Hepatocyte (in vitro differentiated cells): ENCODE measurements around the gene SNX5. TPM values are rescaled to one million over a fixed set of nuclear protein-coding genes. Genes with fewer than 3 reads are reported as not detected.

Experiments
- DNase-seq: peaks from one replicate; pipeline ENCODE4 v3.0.0-alpha.2; 2016; ENCODE audit warnings: low spot score
- H2AFZ ChIP-seq: fragments of 200-600 bp; sonication (generic); 2 replicates; pipeline ENCODE4 v1.6.0; 2016; ENCODE audit warnings: antibody characterized with exemption, mild to moderate bottlenecking
- H3K27ac ChIP-seq: fragments of 200-600 bp; sonication (generic); 2 replicates; pipeline ENCODE4 v1.5.1; 2016; ENCODE audit warnings: mild to moderate bottlenecking
- H3K27me3 ChIP-seq: fragments of 200-600 bp; sonication (generic); 2 replicates; pipeline ENCODE4 v1.6.1; 2016
- H3K36me3 ChIP-seq: fragments of 200-600 bp; sonication (generic); replicated peaks from 2 replicates; pipeline ENCODE4 v1.5.1; 2016; ENCODE audit warnings: low read depth; ENCODE audit not compliant: insufficient read depth
- H3K4me1 ChIP-seq: fragments of 200-600 bp; sonication (generic); 2 replicates; pipeline ENCODE4 v1.5.1; 2016; ENCODE audit warnings: mild to moderate bottlenecking, moderate library complexity; ENCODE audit not compliant: insufficient read depth
- H3K4me2 ChIP-seq: fragments of 200-600 bp; sonication (generic); 2 replicates; pipeline ENCODE4 v1.6.0; 2016
- H3K4me3 ChIP-seq: fragments of 200-600 bp; sonication (generic); 2 replicates; pipeline ENCODE4 v1.5.1; 2016; ENCODE audit warnings: mild to moderate bottlenecking
- H3K79me2 ChIP-seq: fragments of 200-600 bp; sonication (generic); 2 replicates; pipeline ENCODE4 v1.6.0; 2017; ENCODE audit warnings: mild to moderate bottlenecking
- H3K9me2 ChIP-seq: fragments of 200-600 bp; sonication (generic); replicated peaks from 2 replicates; pipeline ENCODE4 v1.6.0; 2017; ENCODE audit warnings: mild to moderate bottlenecking; ENCODE audit not compliant: insufficient read depth
- H3K9me3 ChIP-seq: fragments of 200-600 bp; sonication (generic); 2 replicates; pipeline ENCODE4 v1.5.1; 2016; ENCODE audit warnings: low read depth, mild to moderate bottlenecking
- H4K20me1 ChIP-seq: fragments of 200-600 bp; sonication (generic); 2 replicates; pipeline ENCODE4 v1.6.0; 2016; ENCODE audit warnings: mild to moderate bottlenecking; ENCODE audit not compliant: insufficient read depth, poor library complexity, severe bottlenecking
- EZH2 ChIP-seq: fragments of 200-600 bp; sonication (generic); IDR thresholded peaks from 2 replicates; pipeline ENCODE4 v1.6.1; 2016; ENCODE audit warnings: antibody characterized with exemption, mild to moderate bottlenecking, borderline replicate concordance
- EZH2phosphoT487 ChIP-seq: fragments of 200-600 bp; sonication (generic); IDR thresholded peaks from one replicate; pipeline ENCODE4 v1.6.1; 2018; ENCODE audit warnings: antibody characterized with exemption, mild to moderate bottlenecking, low read depth, moderate library complexity; ENCODE audit not compliant: unreplicated experiment, severe bottlenecking
- WGBS: methylation state at CpG from one replicate; pipeline ENCODE4 v1.1.6; 2016; ENCODE audit warnings: low lambda C conversion rate; ENCODE audit errors: missing lambda C conversion rate; 5-methylcytosine and 5-hydroxymethylcytosine counted together
- polyA plus RNA-seq: library from polyadenylated mRNA; unstranded; fragments of >200 nt; fragmentation: Nextera tagmentation; extraction: Ambion mirVana; gene quantifications from 2 replicates; pipeline ENCODE4 v1.2.1, GENCODE V29; 2016
- total RNA-seq: library from RNA; depleted of rRNA; stranded (reverse); fragments of >200 nt; gene quantifications from 2 replicates; pipeline ENCODE4 v1.2.3, GENCODE V29; 2014
- TF ChIP-seq, protein P1 (sequence below): fragments of 200-600 bp; sonication (generic); IDR thresholded peaks from 2 replicates; pipeline ENCODE4 v1.5.1; 2016; ENCODE audit warnings: antibody characterized with exemption, mild to moderate bottlenecking; ENCODE audit not compliant: poor library complexity

The SNX5 gene
- total and polyA plus RNA-seq, 2 experiments from 2014 or later: 74.9 to 190 TPM

DNA sequence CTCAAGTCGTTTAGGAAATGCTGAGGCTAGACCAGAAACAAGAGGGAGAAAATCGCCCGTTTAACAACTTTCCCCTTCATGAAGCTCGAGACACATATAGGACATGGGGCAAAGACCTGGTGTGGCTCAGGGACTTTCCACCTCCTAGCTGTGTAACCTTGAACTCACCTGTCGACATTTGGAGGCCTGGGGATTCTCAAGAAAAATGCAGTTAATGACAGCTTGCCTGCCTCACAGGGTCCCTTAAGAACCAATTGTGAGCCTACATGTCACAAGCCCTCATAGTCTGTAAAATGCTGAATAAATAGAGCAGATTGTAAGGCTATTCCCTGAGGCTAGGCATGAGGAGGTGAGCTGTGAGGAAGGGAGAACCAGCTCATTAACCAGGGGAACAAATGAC, 35.3 kb upstream of the SNX5 start:
- DNase-seq: no peak
- Histone ChIP-seq H4K20me1 (no peaks in the 10 kb centered on the region), H3K4me3 (no peak overlapping the region), H3K27ac (no peak overlapping the region), H3K9me3 (no peaks in the 10 kb centered on the region), H3K9me2 (no peaks in the 10 kb centered on the region), H3K4me2 (no peak overlapping the region), H3K79me2 (no peaks in the 10 kb centered on the region), H3K36me3 (no peaks in the 10 kb centered on the region), H3K4me1 (peaks cover 38% of the 10 kb centered on the region), H3K27me3 (no peaks in the 10 kb centered on the region), H2AFZ (no peak overlapping the region)
- TF ChIP-seq EZH2phosphoT487: no peak
- TF ChIP-seq, protein P1, sequence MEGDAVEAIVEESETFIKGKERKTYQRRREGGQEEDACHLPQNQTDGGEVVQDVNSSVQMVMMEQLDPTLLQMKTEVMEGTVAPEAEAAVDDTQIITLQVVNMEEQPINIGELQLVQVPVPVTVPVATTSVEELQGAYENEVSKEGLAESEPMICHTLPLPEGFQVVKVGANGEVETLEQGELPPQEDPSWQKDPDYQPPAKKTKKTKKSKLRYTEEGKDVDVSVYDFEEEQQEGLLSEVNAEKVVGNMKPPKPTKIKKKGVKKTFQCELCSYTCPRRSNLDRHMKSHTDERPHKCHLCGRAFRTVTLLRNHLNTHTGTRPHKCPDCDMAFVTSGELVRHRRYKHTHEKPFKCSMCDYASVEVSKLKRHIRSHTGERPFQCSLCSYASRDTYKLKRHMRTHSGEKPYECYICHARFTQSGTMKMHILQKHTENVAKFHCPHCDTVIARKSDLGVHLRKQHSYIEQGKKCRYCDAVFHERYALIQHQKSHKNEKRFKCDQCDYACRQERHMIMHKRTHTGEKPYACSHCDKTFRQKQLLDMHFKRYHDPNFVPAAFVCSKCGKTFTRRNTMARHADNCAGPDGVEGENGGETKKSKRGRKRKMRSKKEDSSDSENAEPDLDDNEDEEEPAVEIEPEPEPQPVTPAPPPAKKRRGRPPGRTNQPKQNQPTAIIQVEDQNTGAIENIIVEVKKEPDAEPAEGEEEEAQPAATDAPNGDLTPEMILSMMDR: no peak
- TF ChIP-seq EZH2: no peak
- WGBS: 52% methylated on average over 5 of the region's 5 CpGs

DNA sequence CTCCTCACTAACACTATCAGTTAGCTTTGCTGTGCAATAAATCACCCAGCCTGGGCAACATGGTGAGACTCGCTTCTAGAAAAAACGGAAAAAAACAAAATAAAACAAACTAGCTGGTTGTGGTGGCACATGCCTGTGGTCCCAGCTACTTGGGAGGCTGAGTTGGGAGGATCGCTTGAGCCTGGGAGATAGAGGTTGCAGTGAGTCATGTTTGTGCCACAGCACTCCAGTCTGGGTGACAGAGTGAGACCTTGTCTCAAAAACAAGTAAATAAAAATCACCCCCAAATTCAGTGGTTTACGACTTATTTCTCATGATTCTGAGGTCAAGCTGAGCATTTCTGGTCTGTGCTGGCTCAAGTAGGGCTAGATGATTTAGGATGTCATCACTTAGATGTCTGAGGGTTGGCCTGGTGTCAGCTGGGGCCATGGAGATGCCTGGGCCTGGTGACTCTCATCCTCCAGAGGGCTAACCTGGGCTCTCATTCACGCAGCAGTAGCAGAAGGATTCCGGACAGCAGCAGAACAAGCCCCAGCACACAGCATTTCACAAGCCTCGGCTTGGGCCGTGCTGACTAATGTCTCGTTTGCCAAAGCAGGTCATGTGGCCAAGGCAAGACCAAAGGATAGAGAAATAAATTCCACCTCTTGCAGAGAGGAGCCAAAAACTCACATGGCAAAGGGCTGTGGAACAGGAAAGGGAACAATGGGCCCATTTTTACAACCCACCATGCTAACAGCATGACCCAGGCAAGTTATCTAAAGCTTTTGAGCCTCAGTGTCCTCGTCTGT, 32.7 kb upstream of the SNX5 start:
- Histone ChIP-seq H3K27me3 (no peaks in the 10 kb centered on the region), H4K20me1 (no peaks in the 10 kb centered on the region), H3K4me3 (no peak overlapping the region), H3K79me2 (no peaks in the 10 kb centered on the region), H3K9me2 (no peaks in the 10 kb centered on the region), H3K9me3 (no peaks in the 10 kb centered on the region), H2AFZ (no peak overlapping the region), H3K4me2 (no peak overlapping the region), H3K4me1 (peaks cover 21% of the 10 kb centered on the region), H3K27ac (peak overlapping the region; percentile 51), H3K36me3 (no peaks in the 10 kb centered on the region)
- peak; percentile 71 for DNase-seq
- 69% methylated on average over 10 of the region's 10 CpGs for WGBS
- TF ChIP-seq EZH2phosphoT487 (no peak), EZH2 (no peak)
- TF ChIP-seq, protein P1: no peak

DNA sequence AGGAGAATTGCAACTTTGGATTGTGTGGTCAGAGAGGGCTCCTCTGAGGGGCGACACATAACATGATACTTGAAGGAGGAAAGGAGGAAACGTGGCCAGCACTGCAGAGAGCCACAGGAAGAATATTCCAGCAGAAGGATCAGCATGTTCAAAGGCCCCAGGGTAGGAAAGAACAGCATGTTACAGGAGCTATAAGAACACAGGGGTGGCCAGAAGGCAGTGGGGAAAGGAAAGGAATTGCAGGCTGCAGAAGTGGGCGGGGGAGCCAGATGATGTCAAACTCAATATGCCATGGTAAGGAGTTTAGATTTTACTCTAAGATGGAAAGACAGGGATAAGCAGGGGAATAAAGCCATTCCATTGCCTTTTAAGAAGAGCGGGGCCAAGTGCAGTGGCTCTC, 31.0 kb upstream of the SNX5 start:
- no peaks in the 10 kb centered on the region for H3K36me3 ChIP-seq
- no peak for TF ChIP-seq EZH2
- TF ChIP-seq, protein P1: no peak
- no peak for TF ChIP-seq EZH2phosphoT487
- H3K9me2 ChIP-seq: no peaks in the 10 kb centered on the region
- no peak overlapping the region for H2AFZ ChIP-seq
- no peaks in the 10 kb centered on the region for H3K27me3 ChIP-seq
- no peak for DNase-seq
- H3K4me2 ChIP-seq: no peak overlapping the region
- H3K9me3 ChIP-seq: no peaks in the 10 kb centered on the region
- no peaks in the 10 kb centered on the region for H3K79me2 ChIP-seq
- 91% methylated on average over 4 of the region's 4 CpGs for WGBS
- H3K4me3 ChIP-seq: no peak overlapping the region
- no peaks in the 10 kb centered on the region for H4K20me1 ChIP-seq
- H3K4me1 ChIP-seq: peaks cover 11% of the 10 kb centered on the region
- H3K27ac ChIP-seq: no peak overlapping the region
